Endothelial cell (in vitro differentiated cells): ENCODE data around the gene WFDC2. TPM values are rescaled to one million over a fixed set of nuclear protein-coding genes. Genes with fewer than 3 reads are reported as not detected.

Experiments used
- DNase-seq: peaks from one replicate; pipeline ENCODE4 v3.0.0; 2021; ENCODE audit warnings: low spot score
- H3K27ac Mint-ChIP-seq: one replicate; pipeline ENCODE4 v1.8.0; 2021; ENCODE audit warnings: mixed read lengths, inconsistent platforms; ENCODE audit not compliant: unreplicated experiment
- H3K27me3 Mint-ChIP-seq: one replicate; pipeline ENCODE4 v1.8.0; 2021; ENCODE audit warnings: mild to moderate bottlenecking, moderate library complexity, mixed read lengths, inconsistent platforms; ENCODE audit not compliant: unreplicated experiment
- H3K36me3 Mint-ChIP-seq: one replicate; pipeline ENCODE4 v1.8.0; 2021; ENCODE audit warnings: mild to moderate bottlenecking, low read depth, mixed read lengths, inconsistent platforms; ENCODE audit not compliant: unreplicated experiment
- H3K4me1 Mint-ChIP-seq: one replicate; pipeline ENCODE4 v1.8.0; 2021; ENCODE audit warnings: mild to moderate bottlenecking, mixed read lengths, inconsistent platforms; ENCODE audit not compliant: unreplicated experiment
- H3K4me3 Mint-ChIP-seq: one replicate; pipeline ENCODE4 v1.8.0; 2021; ENCODE audit warnings: mild to moderate bottlenecking, mixed read lengths, inconsistent platforms; ENCODE audit not compliant: unreplicated experiment
- H3K9me3 Mint-ChIP-seq: one replicate; pipeline ENCODE4 v1.8.0; 2021; ENCODE audit warnings: mixed read lengths, inconsistent platforms; ENCODE audit not compliant: unreplicated experiment
- total RNA-seq: library from RNA; stranded (reverse); fragmentation: NEBNext Ultra II Directional; extraction: Animal tissue kit (Norgen Biotek cat#: 25700); gene quantifications from one replicate; pipeline ENCODE4 v1.2.1, GENCODE V29; 2021; ENCODE audit not compliant: unreplicated experiment
- TF ChIP-seq, protein P1 (sequence below): fragments of 200-600 bp; sonication (generic); IDR thresholded peaks from one replicate; pipeline ENCODE4 v1.5.0; 2021; ENCODE audit warnings: antibody characterized with exemption; ENCODE audit not compliant: unreplicated experiment

The WFDC2 gene
- total RNA-seq, 1 donor from 2014 or later, result 4.6 TPM

- H3K36me3 Mint-ChIP-seq, result no peaks in the 10 kb centered on the region
- no peaks in the 10 kb centered on the region for H3K27me3 Mint-ChIP-seq
- no peak for DNase-seq
- no peaks in the 10 kb centered on the region for H3K4me1 Mint-ChIP-seq
- TF ChIP-seq, protein P1, sequence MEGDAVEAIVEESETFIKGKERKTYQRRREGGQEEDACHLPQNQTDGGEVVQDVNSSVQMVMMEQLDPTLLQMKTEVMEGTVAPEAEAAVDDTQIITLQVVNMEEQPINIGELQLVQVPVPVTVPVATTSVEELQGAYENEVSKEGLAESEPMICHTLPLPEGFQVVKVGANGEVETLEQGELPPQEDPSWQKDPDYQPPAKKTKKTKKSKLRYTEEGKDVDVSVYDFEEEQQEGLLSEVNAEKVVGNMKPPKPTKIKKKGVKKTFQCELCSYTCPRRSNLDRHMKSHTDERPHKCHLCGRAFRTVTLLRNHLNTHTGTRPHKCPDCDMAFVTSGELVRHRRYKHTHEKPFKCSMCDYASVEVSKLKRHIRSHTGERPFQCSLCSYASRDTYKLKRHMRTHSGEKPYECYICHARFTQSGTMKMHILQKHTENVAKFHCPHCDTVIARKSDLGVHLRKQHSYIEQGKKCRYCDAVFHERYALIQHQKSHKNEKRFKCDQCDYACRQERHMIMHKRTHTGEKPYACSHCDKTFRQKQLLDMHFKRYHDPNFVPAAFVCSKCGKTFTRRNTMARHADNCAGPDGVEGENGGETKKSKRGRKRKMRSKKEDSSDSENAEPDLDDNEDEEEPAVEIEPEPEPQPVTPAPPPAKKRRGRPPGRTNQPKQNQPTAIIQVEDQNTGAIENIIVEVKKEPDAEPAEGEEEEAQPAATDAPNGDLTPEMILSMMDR, result no peak
- H3K9me3 Mint-ChIP-seq, result no peaks in the 10 kb centered on the region
- H3K27ac Mint-ChIP-seq, result no peak overlapping the region
- no peak overlapping the region for H3K4me3 Mint-ChIP-seq
These were observed 40.8 kb downstream of the WFDC2 start for GRCh38 chr20:45510242-45510862.

DNA sequence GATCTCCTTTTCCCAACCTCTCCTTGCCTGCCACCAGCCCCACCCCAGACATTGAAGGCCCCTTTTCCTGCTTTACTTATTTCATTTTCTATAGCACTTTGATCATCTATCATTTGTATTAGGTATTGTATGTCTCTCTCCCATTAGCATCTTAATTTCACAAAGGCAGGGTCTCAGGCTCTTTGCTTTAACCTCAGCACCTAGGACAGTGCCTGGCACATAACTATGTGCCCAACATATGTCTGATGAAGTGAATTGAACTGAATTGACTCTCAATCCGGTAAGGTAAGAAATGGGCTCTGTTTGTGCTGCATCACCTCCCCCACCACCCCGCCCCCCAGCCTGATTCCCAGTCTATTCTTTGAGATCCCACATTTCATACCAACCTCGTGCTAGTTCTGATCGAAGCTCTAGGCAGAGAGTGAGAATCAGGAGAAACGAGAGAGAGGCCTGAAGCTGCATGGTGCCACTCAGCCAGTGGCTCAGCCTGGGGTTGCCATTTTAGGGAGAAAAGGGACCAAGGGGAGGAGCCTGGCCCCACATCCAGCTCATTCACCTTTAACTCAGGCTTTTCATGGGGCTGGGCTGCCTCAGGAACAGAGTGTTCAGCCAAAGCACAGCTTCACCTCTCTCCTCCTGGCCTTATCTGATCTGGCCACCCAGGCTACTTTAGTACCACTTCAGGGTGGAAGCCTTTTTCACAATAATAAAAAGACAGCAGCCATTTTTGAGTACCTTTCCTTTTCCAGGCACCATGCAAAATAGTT, 45.8 kb downstream of the WFDC2 start, which contains the start of gene SPINT3:
Gene SPINT3 (minus strand): TSS at position 476 of the 767 bp plus-strand sequence. CDS start 14 bp downstream, at position 462.
- no peak within 1 kb of the TSS for H3K4me3 Mint-ChIP-seq
- no peaks in the 10 kb centered on the region for H3K27me3 Mint-ChIP-seq
- H3K4me1 Mint-ChIP-seq, result no peaks in the 10 kb centered on the region
- H3K36me3 Mint-ChIP-seq, result no peaks in the 10 kb centered on the region
- DNase-seq, result no peak
- no peaks in the 10 kb centered on the region for H3K9me3 Mint-ChIP-seq
- H3K27ac Mint-ChIP-seq, result no peak within 1 kb of the TSS
- TF ChIP-seq, protein P1, result no peak

- no peaks in the 10 kb centered on the region for H3K4me1 Mint-ChIP-seq
- DNase-seq, result no peak
- H3K36me3 Mint-ChIP-seq, result no peaks in the 10 kb centered on the region
- TF ChIP-seq, protein P1, result no peak
- H3K4me3 Mint-ChIP-seq, result no peak overlapping the region
- H3K27me3 Mint-ChIP-seq, result no peaks in the 10 kb centered on the region
- no peaks in the 10 kb centered on the region for H3K9me3 Mint-ChIP-seq
- no peak overlapping the region for H3K27ac Mint-ChIP-seq
These were observed 48.7 kb downstream of the WFDC2 start for GRCh38 chr20:45518282-45518681.

- H3K9me3 Mint-ChIP-seq, result no peaks in the 10 kb centered on the region
- no peak overlapping the region for H3K4me3 Mint-ChIP-seq
- no peak overlapping the region for H3K27ac Mint-ChIP-seq
- no peaks in the 10 kb centered on the region for H3K27me3 Mint-ChIP-seq
- DNase-seq, result no peak
- no peaks in the 10 kb centered on the region for H3K4me1 Mint-ChIP-seq
- H3K36me3 Mint-ChIP-seq, result no peaks in the 10 kb centered on the region
- TF ChIP-seq, protein P1, result no peak
These were observed 54.3 kb downstream of the WFDC2 start for GRCh38 chr20:45523821-45524220.

GRCh38 chr20:45527294-45527693, 57.7 kb downstream of the WFDC2 start:
- H3K27me3 Mint-ChIP-seq, result no peaks in the 10 kb centered on the region
- H3K4me3 Mint-ChIP-seq, result no peak overlapping the region

More at GRCh38 chr20:45527294-45527693, 57.7 kb downstream of the WFDC2 start:
- TF ChIP-seq, protein P1, result no peak
- Mint-ChIP-seq H3K27ac (no peak overlapping the region), H3K9me3 (no peaks in the 10 kb centered on the region), H3K4me1 (no peaks in the 10 kb centered on the region), H3K36me3 (no peaks in the 10 kb centered on the region)
- DNase-seq, result no peak
